Measurements from ENCODE around the gene LTO1.
"Not testable (repeated sequence)": the region's sequence is repeated elsewhere in the genome, so short reads cannot be mapped to it uniquely, and the experiment has no call there.

LTO1 gene

GRCh38 chr11:69630017-69630416 lies 45.1 kb downstream of the LTO1 start:
- no peak for DNase-seq

GRCh38 chr11:69627551-69627950 lies 47.6 kb downstream of the LTO1 start:
- no peak for DNase-seq

DNA sequence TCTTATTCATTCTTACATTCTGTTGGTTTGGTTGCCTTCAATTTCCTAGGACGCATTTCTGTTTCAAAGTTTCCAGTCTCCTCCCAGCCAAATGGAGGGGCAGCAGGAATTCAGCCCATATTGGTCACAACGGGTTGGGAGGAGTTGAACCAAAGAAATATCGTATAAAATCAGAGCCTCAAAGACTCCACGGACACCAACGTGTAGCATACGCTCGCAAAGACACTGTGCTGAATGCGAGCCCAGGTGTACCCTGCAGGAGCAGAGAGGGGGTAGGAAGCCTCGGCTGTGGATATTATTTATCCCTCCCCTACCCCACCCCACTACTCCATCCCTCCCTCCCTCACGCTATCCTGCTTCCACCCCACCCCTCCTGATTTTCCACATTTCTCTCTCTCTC lies 49.7 kb downstream of the LTO1 start:
- no peak for DNase-seq

GRCh38 chr11:69624293-69624692 lies 50.9 kb downstream of the LTO1 start:
- DNase-seq, result no peak

DNA sequence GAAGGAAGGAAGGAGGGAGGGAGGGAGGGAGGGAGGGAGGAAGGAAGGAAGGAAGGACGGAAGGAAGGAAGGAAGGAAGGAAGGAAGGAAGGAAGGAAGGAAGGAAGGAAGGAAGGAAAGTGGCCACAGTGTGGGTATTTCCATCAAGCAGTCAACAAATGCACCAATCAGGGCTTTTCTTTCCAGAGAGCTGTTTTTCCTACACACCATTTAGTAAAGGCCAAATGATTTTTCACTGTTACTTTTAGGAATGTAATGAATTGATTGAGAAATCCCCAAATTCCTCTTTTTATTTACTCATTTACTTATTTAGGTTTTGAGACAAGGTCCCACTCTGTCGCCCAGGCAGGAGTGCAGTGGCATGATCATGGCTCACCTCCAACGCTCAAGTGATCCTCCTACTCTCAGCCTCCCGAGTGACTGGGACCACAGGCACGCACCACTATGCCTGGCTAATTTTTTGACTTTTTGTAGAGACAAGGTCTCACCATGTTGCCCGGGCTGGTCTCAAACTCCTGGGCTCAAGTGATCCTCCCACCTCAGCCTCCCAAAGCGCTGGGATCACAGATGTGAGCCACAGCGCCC lies 53.0 kb downstream of the LTO1 start:
- not testable (repeated sequence) for DNase-seq

DNA sequence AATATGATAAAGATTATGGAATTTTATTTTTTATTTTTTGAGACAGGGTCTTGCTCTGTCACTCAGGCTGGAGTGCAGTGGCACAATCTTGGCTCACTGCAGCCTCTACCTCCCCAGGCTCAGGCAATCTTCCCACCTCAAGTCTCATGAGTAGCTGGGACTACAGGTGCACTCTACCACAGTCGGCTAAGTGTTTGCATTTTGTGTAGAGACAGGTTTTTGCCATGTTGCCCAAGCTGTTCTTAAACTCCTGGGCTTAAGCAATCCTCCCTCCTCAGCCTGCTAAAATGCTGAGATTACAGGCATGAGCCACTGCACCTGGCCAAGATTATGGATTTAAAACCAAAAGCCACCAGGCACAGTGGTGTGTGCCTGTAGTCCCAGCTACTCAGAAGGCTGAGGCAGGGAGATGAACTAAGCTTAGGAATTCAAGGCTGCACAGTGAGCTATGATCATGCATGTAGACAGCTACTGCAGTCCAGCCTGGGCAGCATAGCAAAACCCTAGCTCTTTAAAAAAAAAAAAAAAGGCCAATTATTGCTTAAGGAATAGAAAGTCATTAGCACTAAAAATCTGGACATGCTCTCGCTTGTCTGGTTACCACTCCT lies 54.4 kb downstream of the LTO1 start:
- DNase-seq, result no peak

GRCh38 chr11:69618237-69618636 lies 56.9 kb downstream of the LTO1 start:
- no peak for DNase-seq

- no peak for DNase-seq
Observed at GRCh38 chr11:69617682-69618081, 57.5 kb downstream of the LTO1 start.

GRCh38 chr11:69617220-69617619 lies 57.9 kb downstream of the LTO1 start:
- no peak for DNase-seq
